Stimulated activated CD4-positive, alpha-beta T cell treated with anti-CD3 and anti-CD28 coated beads, Interleukin-2, amount 100 ng/mL, for 24 hours (primary cell): Measurements from ENCODE around the gene OR10G3.
"Not testable (repeated sequence)": the region's sequence is repeated elsewhere in the genome, so short reads cannot be mapped to it uniquely, and the experiment has no call there.

Source experiments
- DNase-seq, 2 donors: peaks; one replicate each; pipeline ENCODE4 v3.0.0-alpha.2; 2020

OR10G3 gene, protein sequence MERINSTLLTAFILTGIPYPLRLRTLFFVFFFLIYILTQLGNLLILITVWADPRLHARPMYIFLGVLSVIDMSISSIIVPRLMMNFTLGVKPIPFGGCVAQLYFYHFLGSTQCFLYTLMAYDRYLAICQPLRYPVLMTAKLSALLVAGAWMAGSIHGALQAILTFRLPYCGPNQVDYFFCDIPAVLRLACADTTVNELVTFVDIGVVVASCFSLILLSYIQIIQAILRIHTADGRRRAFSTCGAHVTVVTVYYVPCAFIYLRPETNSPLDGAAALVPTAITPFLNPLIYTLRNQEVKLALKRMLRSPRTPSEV

DNA sequence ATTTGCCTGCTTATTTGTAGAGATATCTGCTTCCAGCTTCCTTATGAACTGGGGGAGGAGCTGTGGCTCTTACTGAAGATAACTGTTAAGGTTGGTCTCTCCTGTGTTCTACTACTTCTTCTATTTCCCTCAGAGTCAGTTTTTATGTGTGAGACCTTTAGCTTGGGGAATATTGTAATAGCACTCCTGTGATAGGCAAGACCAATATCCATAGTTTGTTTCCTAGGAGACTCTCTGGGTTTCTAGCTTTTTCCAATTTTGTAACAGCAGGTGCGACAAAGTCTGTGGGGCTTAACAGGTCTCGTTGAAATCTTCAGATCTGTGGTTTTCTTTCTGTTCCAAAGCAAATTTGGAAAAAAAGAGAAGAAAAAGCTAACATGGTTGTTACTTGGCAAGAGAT, at the start of gene OR10G3:
OR10G3 (minus strand) TSS at position 101 of the 400 bp plus-strand sequence. CDS start 9,332 bp downstream, outside the sequence.
- DNase-seq, result no peak

DNA sequence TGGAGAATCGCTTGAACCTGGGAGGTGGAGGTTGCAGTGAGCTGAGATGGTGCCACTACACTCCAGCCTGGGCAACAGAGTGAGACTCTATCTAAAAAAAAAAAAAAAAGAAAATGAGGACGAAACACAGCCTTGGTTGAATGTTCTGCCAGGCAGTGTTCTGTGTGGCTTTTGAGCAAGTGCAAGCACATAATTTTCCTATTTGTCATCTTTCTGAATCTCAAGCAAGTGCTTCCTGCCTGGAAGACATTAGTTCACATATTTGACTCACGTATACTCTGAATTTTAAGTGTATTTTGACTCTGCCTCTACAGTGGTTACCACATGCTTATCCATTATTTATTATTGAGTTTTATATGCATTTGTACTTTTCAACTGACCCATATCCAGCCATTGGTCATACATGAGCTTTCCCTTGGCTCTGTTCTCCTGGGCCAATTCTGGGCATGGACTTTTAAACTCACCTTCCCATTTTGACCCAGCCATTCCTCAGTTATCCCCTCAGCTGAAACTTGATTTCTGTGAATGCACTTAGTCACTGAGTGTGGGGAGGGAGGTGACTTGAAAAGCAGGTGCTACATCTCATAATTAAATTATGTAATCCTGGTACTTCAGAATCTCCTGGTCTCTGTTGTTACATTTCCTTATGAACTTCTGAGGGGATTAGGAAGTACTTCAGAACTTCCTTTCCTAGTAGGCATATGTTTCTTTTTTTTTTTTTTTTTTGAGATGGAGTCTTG, 46.8 kb upstream of the OR10G3 start:
- DNase-seq, result no peak

DNA sequence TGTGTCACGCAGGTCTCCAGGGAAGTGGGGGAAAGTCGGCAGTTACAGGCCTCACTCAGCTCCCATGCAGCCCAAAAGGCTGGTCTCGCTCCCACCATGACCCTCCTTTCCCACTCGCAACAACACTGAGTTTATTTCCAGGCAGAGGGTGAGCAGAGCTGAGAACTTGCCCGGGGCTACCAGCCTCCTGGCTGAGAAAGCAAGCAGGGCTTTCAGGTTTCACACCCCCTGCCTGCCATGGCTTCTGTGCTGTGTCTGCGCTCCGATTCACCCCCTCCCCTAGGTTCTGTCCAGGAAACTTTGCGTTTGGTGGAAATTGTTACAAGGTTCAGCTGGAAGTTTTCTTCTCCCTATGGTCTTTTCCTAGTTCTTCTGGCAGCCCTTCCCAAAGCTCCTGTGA, 37.7 kb upstream of the OR10G3 start:
- no peak for DNase-seq

DNA sequence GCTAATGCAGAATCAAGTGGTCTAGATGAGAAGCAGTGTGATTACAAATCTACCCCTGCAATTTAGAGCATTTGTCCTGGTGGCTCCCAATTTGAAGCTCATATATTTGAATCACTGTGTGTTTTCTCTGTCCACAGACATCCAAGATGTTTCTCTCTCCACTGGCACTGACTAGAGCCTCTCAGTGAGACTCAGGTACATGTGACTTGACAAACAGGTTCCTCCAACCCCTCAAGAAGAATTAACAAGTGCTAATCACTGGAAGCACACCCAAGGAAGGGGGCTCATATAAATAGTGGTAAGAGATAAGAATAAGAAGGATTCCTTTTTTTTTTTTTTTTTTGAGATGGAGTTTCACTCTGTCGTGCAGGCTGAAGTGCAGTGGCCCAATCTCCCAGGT, 34.4 kb upstream of the OR10G3 start:
- no peak for DNase-seq

DNA sequence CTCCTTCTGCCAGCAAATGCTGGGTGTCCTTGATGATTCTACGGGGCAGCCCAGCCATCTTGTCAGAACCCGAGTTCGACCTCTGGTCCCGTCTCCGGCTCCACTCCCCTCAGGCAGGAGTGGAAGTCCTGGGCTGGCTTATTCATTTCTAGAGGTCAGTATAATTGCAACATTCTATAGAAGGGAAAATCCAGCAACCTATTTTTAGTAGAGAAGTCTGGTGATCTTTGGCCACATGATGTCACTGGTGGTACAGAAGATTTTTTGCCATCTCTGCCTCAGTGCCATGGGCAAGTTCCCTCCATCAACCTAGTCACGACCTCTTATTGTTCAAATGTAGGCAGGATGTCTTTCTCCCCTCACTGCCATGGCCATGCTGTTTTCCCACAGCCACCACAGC, 32.4 kb upstream of the OR10G3 start:
- DNase-seq, result no peak

DNA sequence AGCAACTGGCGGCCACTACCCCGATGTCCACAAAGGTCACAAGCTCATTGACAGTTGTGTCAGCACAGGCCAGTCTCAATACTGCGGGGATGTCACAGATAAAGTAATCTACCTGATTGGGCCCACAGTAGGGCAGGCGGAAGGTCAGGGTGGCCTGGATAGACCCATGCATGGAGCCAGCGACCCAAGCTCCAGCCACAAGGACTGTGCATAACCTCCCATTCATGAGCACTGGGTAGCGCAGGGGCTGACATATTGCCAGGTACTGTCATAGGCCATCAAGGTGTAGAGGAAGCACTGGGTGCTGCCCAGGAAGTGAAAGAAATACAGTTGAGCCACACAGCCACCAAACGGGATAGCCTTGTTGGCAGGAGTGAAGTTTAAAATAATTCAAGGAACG, 22.3 kb upstream of the OR10G3 start:
- not testable (repeated sequence) for DNase-seq

DNA sequence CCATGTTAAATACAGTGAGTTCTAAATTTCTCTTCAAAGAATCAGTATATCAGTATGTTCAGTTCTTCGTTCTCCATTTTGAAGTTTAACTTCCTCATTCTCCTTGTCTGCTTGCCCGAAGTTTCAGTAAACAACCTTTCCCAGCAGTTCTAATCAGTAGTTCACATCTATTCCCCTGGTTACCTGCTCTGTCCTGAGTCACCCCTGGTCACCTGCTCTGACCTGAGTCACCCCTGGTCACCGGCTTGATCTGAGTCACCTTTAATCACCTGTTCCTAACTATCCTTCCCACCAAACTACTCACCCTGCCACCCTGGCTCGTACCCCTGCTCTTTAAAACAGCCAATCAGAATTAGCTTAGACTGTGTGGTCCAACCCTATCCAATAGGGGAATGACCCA, 9.4 kb upstream of the OR10G3 start:
- no peak for DNase-seq

DNA sequence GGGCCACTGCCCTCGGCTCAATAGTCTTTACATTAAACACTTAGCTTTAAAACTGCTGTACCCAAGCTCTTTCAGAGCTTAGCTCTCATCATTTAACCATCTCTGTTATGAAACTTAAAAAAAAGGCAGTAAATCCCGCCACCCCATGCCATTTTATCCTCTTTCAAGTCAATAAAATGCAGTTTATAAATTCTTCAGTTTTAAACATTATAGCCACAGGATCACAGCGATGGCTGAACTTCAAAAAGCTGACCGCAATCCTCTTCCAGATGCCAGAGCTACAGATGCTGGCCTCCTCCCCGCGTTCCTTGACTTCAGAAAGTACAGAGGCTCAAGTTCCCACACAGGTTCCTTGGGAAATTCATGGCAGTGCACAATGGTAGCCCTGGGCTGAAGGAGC, 4.2 kb downstream of the OR10G3 start:
- no peak for DNase-seq

DNA sequence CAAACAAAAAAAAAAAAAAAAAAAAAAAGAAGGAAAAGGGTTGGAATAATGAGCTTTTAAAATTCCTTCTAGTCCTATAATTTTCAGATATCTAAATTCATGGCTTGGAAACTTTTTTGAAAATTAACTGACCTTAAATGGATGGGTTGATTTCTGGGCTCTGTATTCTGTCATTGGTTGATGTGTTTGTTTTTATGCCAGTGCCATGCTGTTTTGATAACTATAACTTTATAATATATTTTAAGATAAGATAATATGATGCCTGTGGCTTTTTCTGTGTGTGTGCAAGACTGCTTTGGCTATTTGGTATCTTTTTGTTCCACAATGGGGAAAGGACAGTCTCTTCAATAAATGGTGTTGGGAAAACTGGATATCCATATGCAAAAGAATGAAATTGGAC, 7.3 kb downstream of the OR10G3 start:
- DNase-seq, result no peak

DNA sequence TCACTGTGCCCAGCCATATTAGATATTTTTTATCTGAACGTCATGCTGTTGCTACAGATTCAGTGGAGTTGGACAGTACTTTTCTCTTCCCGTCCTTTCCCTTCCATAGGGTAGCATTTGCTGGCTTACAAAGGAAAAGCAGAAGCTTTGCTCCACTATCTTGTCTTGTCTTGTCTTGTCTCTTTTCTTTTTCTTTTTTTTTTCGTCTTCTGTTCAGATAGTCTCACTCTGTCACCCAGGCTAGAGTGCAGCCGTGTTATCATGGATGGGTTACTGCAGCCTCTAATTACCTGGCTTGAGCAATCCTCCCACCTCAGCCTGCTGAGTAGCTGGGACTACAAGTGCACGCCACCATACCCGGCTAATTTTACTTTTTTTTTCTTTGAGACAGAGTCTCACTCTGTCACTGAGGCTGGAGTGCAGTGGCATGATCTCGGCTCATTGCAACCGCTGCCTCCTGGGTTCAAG, 21.1 kb downstream of the OR10G3 start:
- DNase-seq, result no peak

DNA sequence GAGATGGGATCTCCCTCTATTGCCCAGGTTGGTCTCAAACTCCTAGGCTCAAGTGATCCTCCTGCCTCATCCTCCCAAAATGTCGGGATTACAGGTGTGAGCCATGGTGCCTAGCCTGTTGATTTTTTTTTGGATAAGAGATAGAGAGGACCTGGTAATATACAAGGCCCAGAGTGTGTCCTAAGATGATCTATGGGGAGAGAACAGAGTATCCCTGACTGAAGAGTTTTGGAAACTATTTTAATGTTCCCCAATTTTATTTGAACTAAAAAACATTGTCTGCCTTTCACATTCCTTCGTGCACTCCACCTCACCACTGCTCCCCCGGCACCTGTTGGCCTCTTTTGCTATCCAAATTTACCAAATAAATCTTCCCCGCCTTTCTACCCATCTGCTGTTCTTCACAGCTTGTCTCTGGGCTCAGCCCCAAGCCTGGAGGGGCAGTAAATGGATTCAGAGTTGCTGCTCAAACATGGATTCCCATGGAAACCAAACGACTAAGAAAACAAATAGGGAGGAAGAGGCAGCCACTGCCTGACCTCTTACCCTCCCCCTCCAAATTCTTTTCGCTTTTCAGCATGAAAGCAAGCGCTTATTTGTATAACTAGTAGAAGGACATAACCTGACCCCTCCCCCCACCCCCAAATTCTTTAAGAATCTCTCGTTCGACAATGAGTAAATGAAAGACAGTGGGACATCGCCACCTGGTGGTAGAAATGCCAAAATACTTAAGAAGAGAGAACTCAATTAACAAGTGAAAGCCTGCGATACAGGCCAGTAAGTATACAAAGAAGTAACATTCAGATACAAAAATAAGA, 22.6 kb downstream of the OR10G3 start:
- peak; percentile 73 to 82 for DNase-seq

DNA sequence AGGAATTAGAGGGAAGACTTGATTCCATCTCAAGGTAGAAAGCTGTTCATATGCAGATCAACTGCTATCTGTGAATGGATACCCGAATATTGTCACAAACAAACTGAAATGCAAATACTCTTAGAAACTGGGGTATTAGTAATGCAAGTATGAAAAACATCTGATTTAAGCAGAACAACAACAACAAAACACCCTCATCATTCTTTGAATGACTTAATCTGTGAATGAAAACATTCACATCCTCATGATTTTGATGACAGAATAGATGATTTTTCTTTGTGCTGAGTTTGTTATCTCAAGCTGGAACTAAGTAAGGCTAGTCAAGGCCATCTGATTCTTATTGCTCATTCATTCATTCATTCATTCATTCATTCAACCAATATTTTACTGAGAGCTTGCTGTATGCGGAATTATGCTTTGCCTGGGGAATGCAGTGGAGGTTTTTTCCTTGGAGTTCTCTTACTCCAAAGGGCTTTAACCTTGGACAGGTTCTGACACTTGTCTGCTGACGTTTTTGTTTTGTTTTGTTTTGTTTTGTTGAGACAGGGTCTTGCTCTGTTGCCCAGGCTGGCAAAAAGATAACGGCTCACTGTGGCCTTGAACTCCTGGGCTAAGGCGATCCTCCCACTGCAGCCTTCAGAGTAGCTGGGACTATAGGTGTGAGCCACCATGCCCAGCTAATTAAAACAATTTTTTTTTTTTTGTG, 23.3 kb downstream of the OR10G3 start:
- DNase-seq, result no peak

DNA sequence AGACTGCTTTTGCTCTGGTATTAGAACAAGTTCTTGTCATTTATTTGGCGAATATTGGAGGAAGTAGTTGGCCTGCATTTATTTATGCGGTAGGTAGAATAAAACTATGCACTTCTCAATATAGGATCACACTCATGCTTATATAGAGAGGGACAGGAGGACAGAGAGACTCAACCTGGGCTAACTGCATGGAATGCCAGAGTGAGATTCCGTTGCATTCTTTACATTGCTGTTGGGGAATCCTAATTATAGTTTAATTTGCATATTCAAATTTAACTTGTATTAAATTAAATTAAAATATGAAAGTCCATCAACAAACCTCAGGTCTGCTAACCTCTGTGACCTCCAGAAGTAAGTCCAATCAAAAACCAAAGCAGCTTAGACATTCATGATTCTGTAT, 26.6 kb downstream of the OR10G3 start:
- no peak for DNase-seq

DNA sequence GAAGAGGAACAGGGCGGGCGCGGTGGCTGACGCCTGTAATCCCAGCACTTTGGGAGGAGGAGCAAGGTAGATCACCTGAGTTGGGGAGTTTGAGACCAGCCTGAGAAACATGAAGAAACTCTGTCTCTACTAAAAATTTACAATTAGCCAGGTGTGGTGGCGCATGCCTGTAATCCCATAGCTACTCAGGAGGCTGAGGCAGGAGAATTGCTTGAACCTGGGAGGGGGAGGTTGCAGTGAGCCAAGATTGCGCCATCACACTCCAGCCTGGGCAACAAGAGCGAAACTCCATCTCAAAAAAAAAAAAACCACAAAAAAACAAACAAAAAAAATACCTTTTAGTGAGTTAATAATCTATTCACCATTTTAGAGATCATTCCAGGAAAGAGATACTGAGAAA, 35.3 kb downstream of the OR10G3 start:
- DNase-seq, result not testable (repeated sequence)

DNA sequence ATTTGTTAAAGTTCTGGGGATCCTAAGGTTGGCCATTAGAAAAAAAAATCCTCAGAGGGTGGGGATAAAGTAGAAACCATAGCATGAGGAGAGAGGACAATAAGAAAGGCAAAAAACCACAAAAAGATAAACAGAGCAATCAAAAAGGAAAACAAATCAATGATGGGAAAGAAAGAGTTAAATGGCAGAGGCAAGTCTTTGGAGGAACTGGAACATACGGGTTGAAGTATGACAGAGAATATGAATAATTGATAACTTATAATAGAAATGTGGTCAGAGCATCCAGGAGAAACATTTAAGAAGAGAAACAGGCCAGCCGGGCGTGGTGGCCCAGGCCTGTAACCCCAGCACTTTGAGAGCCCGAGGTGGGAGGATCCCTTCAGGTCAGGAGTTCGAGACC, 35.9 kb downstream of the OR10G3 start:
- DNase-seq, result no peak

DNA sequence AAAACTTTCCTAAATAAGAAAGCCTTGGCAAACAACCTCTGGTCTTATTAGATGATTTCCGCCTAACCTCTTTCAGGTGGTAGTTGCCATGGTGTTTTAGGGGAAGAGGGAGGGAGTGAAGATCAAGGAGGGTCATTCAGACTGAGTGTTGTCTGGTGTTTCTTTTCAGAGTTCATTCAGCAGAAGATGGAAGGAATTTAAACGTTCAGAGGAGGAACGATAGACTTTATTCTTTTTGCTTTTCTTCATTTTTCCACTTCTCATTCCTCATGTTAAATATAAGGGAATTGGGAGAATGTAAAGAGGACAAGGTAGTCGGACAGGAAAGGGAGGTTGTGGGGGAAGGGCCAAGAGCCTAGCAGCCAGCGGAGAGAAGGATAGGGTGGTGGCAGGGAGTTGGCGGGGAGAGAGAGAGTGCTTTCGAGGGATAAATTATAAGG, 36.3 kb downstream of the OR10G3 start:
- DNase-seq, result no peak

DNA sequence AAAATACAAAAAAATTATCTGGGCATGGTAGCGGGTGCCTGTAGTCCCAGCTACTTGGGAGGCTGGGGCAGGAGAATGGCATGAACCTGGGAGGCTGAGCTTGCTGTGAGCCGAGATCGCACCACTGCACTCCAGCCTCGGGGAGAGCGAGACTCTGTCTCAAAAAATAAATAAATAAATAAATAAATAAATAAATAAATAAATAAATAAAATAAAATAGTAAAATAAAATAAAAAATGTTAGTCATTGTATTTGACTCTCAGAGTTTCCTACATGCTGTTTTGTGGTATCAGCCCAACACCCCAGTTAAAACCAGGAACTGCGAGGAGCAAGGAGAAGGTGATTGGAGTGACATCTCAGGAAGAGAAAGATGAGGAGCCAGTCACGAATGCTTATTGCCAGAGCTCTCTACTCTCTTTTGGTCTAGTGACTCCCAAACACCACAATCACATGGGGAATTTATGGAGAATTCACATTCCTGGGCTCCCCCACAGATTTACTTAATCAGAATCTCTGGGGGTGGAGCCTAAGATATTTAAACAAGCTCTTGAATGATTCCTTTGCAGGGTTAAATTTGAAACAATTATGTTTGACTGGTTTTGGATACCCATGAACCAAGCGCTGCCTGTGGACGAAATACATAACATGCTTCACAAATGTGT, 38.3 kb downstream of the OR10G3 start:
- DNase-seq, result no peak

DNA sequence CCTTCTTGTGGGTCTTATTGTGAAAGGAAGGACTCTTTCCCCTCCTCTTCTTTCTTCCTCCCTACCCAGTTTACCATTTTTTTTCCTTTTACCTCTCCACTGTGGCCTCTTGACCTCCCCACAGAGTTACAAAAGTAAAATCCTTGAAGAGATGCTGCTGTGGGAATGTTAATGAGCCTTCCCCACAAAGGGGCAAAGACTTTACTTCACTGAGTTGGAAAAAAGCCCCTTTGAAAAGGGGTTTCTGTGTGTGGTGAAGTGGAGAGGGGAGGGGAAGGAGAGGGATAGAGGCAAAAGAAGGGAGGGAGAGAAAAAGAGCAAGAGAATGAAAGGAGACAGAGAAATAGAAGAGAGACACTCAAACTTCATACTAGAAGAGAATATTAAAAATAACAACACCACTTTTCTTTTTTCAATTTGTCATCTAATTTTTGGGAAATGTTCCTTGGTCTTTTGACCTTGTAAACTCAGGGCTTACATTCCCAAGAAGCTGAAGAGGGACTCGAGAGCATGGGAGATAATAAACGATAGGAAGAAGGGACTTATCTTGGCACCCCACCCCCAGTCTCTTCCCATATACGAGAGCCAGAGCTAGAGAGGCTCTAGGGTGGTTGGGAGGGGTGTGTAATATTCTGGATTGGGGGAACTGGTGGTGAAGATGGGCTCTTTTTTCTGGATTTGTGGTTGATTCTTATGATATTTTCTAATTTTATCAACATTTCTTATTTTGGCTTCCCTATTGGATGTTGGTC, 40.5 kb downstream of the OR10G3 start:
- no peak for DNase-seq

DNA sequence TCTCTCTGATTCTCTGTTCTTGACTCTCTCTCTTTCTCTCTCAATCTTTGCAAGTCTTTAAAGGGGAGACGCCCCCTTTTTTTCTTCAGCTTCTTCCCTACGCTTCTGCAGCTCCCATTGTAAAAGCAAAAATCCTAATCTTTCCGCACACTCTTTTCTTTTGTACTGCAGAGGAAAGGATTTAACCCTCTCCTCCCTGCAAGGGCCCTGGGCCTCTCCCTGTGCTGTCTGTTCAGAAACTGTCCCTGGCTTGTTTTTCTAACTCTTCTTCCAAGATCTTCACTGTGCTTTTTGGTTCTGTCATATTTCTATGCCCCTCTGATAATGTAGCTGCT, 42.8 kb downstream of the OR10G3 start:
- no peak for DNase-seq

DNA sequence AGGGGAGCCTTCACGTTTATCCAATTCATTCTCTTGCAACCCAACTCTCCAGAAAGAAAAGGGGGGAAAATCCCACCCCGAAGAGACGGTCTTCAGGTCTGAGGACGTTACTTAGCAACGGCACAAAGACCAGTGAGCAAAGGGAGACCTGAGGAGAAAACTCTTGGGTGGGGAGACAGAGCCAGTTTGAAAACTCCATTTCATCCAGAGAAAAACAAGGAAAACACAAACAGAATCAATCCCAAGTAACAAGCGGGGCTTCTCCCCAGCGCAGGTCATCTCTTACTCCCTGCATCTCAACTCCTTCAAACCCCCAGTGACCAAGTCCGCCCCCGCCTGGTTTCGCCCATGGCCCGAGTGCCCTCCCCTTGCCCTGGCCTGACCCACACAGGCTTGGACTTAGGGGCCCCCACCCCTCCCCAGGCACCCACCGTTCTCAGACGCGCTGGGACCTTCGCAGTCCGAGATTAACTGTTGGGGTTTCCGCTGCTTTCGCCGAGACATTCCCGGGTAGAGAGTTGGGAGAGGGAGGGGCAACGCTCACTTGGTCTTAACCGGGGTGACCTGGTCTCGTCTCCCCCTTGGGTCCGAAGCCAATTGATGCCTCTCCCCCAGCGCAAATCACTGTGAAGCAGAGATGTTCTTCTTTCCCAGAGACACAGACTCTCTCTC, 43.3 kb downstream of the OR10G3 start:
- DNase-seq, result no peak
